ENCODE data around the gene CRIP1.

CRIP1 gene

GRCh38 chr14:105446971-105447370 lies 39.7 kb upstream of the CRIP1 start:
- no peak for TF ChIP-seq CTCF (IDR thresholded peaks at IDR 0.05; ENCODE audit: low read depth, low read length, missing control alignments)
- no peak for DNase-seq (ENCODE audit: extremely low read depth, low read depth)
- no peak overlapping the region for H3K4me3 ChIP-seq (replicated peaks; ENCODE audit: low read depth, low read length)

DNA sequence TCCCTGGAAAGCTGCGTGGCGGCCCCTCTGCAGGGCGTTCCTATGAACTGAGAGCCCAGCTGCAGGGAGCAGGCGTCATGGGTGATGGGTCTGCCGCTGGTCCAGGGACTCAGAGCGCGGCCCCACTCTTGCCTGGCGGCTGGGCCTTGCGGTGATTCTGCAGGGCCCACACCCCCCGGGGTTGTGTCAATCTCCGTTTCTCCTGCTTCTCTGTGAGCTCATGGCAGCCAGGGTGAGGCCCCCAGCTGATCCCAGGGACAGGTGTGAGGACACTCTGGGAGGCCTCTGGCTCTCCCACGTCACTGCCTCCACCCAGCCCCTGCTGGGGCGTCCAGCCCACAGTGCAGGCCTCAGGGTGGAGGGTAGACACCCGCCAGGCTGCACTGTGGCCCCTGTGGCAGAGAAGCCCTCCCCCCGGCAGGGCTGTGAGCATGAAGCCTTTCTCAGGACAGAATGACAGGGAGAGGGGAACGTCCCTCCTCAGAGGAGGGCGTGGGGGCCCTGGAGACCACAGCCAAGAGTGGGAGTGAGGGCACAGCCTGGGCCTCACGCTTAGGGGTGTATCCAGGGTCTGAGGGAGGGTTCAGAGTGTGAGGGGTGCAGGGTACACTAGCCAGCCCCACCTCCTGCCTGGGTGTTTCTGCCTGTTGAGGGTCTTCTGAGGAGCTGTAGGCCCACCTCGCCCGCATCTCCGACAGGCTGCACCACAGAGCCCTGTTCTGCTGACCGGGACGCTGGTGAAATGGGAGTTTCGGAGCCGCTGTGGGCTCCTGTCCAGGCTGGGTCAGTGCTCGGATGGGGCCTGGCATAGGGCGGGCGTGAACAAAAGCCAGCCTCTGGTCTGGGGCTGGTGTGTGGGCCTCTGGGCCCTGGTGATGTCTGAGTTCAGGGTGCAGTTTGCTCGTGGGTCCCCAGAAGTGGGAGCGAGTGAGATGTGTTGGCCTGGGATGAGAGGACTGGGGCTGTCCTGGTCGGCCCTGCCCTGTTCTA lies 38.7 kb upstream of the CRIP1 start:
- no peak for TF ChIP-seq CTCF (IDR thresholded peaks at IDR 0.05; ENCODE audit: low read depth, low read length, missing control alignments)
- H3K4me3 ChIP-seq (replicated peaks; ENCODE audit: low read depth, low read length), result no peak overlapping the region
- no peak for DNase-seq (ENCODE audit: extremely low read depth, low read depth)

- no peak for DNase-seq (ENCODE audit: extremely low read depth, low read depth)
- no peak overlapping the region for H3K4me3 ChIP-seq (replicated peaks; ENCODE audit: low read depth, low read length)
- TF ChIP-seq CTCF (IDR thresholded peaks at IDR 0.05; ENCODE audit: low read depth, low read length, missing control alignments), result peak; percentile 82
Observed at GRCh38 chr14:105448706-105449111, 38.0 kb upstream of the CRIP1 start.

DNA sequence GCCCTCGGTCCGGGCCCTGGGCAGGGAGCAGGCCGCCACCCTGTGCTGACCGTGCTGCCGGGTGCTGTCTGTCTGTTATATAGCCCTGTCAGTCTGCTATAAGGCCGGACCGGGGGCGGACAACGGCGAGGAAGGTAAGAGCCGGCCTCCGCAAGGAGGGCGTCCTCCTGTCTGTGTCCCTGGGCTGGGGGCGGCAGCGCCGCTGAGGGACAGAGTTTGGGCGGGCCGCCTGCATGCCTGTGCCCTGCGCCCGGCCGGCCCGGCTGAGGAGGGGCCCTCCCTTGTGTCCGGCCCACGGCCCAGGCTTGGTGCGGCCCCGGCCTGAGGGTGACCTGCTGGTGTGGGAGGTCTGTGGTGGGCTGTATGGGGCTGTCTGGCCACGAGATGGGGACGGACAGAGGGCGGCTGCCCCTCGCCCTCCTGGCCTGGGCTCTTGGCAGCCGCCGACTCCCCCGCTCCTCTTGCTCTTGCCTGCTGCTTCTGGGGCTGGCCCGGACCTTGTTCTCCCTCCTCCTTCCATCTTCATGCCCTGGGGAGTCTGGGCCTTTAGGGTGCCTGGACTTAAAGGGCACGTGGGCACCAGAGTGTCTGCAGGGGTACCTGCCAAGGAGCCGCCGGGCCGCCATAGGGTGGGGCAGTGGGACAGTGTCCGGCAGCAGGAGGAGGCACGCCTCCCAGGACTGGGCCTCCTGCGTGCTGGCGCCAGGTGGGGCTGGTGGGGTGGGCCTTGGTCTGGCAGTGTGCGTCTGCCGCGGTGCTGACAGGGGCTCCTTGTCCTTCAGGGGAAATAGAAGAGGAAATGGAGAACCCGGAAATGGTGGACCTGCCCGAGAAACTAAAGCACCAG lies 37.2 kb upstream of the CRIP1 start:
- no peak for TF ChIP-seq CTCF (IDR thresholded peaks at IDR 0.05; ENCODE audit: low read depth, low read length, missing control alignments)
- no peak for DNase-seq (ENCODE audit: extremely low read depth, low read depth)

GRCh38 chr14:105450123-105450505 lies 36.6 kb upstream of the CRIP1 start:
- no peak for TF ChIP-seq CTCF (IDR thresholded peaks at IDR 0.05; ENCODE audit: low read depth, low read length, missing control alignments)
- no peak overlapping the region for H3K4me3 ChIP-seq (replicated peaks; ENCODE audit: low read depth, low read length)
- DNase-seq (ENCODE audit: extremely low read depth, low read depth), result no peak

More for the DNA sequence above, 37.2 kb upstream of the CRIP1 start:
- no peak overlapping the region for H3K4me3 ChIP-seq (replicated peaks; ENCODE audit: low read depth, low read length)

DNA sequence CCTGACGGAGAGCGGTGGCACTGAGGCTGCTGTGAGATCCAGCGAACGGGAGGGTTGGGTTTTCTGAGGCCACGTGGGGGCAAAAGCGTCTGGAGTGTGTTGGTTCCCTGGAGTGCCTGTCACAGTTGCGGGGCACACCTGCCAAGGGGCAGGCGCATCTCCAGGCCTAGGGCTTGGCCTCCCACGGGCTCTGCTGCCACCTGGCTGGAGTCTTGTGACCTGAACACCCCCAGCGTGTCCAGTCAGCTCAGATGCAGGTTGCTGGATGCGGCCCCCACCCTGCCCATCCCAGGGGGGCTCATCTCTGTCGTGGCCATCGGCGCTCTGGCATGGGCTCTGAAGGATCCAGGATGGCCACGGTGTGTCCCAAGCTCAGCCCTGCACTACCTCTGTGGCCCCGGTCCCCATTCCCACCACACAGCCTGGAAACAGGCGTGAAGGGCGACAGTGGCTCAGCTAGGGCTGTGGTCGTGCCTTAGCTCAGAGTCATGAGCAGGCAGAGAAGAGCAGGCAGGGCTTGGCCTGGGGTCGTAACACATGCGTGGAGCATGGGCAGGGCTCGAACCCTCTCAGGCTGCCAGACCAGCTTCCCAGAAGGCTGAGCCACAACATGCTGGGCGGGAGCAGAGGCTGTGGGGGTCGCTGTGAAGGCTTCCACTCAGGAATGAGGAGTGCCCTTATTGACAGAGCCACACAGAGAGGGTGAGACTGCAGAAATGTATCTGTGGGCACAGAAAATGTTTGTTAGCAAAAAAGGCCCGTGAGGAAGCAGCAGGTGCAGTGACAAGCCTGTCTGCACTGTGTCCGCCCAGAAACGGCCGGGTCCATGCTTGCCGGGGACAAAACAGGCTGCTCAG lies 35.6 kb upstream of the CRIP1 start:
- H3K4me3 ChIP-seq (replicated peaks; ENCODE audit: low read depth, low read length), result no peak overlapping the region
- no peak for DNase-seq (ENCODE audit: extremely low read depth, low read depth)
- no peak for TF ChIP-seq CTCF (IDR thresholded peaks at IDR 0.05; ENCODE audit: low read depth, low read length, missing control alignments)

Measured in HFF-Myc (cell line).